HG02678 (cell line): ENCODE measurements around the gene TNFAIP8L2.
"Not testable (repeated sequence)": the region's sequence is repeated elsewhere in the genome, so short reads cannot be mapped to it uniquely, and the experiment has no call there.

Experiments used
- ATAC-seq: cut with Tn5 transposase; IDR thresholded peaks from one replicate; pipeline ENCODE4 v1.9.1; 2021; ENCODE audit warnings: mild to moderate bottlenecking, moderate library complexity; ENCODE audit not compliant: unreplicated experiment

TNFAIP8L2 gene

DNA sequence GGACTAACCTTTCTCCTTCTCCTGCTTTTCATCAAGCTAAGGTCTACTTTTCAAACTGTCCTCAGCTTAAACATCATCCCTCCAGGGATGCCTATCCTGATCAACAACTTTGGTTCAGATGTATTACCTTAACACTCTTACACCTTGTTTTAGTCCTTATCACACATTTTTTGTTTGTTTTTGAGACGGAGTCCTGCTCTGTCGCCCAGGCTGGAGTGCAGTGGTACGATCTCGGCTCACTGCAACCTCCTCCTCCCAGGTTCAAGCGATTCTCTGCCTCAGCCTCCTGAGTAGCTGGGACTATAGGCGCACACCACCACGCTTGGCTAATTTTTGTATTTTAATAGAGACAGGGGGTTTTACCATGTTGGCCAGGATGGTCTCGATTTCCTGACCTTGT, 32.2 kb downstream of the TNFAIP8L2 start:
- ATAC-seq, result not testable (repeated sequence)

DNA sequence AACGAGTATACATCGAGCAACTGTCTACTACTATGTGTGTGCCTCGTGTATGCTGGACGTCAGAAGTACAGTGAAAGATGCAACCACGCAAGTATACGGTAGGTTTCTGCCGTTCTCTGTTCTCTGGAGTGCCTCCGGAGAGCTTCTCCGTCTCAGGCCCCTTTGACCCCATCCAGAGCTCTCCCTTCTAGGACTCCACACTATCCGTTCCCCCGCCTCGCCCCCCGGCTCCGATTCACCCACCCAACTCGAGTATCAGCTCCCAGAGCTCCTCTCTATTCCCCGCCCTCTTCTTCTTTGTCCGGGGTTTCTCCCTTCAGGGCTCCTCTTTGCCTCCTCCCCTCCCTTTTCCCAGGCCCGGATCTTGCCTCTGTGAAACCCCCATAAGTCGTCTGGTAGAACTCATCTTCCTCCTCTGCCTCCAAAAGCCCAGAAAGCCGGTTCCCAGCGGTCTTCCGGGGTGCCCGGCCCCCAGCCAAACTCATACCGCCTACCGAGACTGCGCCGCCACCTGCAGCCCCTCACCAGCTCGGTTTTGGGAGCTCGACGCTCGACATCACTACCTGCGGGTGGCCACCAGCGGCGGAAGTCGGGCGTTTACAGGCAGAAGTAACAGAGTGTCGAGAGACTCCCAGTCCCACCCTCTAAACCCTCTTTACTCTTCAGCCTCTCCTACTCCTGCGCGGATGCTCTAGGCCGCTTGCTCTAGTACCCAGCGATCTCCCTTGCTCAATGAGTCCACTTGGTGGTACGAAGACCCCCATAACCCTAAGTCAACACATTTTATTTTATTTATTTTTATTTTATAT, 33.4 kb downstream of the TNFAIP8L2 start, which contains the start of gene VPS72:
Gene VPS72 (minus strand): TSS at position 561 of the 809 bp plus-strand sequence. CDS start 76 bp downstream, at position 485.
- ATAC-seq, result peak; percentile 89

DNA sequence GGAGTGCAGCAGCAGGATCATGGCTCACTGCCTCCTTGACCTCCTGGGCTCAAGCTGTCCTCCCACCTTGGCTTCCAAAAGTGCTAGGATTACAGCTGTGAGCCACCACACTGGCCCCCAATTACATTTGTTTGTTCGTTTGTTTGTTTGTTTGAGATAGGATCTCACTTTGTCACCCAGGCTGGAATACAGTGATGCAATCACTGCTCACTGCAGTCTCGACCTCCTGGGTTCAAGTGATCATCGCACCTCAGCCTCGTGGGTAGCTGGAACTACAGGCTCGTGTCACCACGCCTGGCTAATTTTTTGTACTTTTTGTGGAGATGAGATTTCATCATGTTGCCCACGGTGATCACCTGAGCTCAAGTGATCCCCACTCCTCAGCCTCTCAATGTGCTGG, 35.6 kb downstream of the TNFAIP8L2 start:
- ATAC-seq, result no peak

DNA sequence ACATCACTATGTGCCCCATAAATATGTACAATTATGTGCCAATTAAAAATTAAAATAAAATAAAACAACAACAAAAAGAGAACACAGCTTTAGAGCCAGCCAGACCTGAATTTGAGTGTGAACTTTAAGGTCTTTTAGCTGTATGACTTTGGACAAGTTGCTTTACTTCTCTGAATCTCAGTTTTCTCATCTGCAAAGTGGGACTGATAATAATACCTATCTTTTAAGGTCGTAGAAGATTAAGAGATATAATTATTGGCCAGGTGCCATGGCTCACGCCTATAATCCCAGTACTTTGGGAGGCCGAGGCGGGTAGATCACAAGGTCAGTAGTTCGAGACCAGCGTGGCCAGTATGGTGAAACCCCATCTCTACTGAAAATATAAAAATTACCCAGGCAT, 36.9 kb downstream of the TNFAIP8L2 start:
- ATAC-seq, result no peak

DNA sequence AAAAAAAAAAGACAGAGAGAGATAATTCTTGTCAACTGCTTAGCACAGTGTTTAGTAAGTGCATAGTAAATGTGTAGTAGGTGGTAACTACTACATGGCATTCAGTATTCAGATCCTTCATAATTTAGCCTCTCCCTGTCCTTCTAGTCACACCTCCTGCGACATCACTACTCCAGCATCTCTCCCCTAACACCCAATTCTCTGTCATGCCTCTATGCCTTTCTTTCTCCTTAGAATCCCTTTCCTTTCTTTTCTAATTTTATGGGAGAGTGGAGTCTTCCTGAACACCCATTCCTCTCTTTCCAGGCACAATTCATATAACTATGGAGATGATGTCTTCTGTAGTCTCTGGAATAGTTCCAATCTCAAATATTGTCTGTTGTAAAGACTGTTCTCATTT, 37.4 kb downstream of the TNFAIP8L2 start:
- no peak for ATAC-seq

DNA sequence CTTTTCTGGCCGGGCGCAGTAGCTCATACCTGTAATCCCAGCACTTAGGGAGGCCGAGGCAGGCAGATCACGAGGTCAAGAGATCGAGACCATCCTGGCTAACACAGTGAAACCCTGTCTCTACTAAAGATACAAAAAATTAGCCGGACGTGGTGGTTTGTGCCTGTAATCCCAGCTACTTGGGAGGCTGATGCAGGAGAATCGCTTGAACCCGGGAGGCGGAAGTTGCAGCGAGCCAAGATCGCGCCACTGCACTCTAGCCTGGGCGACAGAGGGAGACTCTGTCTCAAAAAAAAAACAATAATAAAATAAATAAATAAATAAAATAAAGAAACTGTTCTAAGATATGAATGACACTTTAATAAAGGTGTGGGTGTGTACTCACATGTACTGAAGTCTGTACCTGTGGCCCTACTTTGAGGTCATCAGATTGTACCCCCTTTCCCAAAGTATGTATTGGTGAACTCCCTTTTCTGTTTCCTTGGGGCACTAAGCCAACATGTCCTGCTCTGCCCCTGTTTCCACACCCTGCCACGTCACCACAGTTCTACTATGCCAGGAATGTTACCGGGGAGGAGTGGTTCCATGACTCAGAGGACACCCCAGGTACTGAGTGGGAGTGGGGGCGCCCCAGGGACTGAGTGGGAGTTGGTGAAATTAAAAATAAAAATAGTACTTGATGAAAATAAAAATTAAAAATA, 38.6 kb downstream of the TNFAIP8L2 start:
- not testable (repeated sequence) for ATAC-seq

DNA sequence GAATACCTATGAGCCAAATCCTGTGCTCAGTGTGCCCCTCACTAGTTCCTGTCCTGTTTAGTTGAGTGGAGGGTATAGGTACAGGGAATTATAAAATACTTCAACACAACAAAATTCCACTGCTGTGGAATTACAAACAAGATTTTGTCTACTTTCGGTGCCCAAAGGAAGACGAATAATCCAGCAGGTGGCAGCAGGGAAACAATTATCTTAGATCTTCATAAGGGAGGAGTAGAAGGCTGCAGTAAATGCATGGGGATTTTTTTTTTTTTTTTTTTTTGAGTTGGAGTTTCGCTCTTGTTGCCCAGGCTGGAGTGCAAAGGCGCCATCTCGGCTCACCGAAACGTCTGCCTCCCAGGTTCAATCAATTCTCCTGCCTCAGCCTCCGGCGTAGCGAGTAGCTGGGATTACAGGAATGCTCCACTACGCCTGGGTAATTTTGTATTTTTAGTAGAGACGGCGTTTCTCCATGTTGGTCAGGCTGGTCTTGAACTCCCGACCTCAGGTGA, 39.9 kb downstream of the TNFAIP8L2 start:
- ATAC-seq, result no peak

DNA sequence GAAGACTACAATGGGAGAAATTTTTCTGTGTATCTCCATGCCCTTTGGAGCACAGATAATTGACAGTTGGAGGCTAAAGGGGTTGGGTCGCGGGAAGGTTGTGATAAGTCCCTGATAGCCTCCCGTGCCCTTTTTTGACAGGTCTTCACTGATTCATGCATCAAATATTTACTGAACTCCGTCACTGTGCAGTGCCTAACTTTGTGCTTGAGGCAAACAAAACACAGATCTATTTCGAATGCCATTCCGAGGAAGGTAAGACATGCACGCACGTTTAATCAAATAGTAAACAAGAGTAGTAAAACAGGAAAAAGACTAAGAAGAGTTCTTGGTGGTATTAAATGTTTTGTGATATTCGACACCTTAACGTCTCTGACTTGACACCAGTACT, 41.4 kb downstream of the TNFAIP8L2 start:
- ATAC-seq, result no peak

DNA sequence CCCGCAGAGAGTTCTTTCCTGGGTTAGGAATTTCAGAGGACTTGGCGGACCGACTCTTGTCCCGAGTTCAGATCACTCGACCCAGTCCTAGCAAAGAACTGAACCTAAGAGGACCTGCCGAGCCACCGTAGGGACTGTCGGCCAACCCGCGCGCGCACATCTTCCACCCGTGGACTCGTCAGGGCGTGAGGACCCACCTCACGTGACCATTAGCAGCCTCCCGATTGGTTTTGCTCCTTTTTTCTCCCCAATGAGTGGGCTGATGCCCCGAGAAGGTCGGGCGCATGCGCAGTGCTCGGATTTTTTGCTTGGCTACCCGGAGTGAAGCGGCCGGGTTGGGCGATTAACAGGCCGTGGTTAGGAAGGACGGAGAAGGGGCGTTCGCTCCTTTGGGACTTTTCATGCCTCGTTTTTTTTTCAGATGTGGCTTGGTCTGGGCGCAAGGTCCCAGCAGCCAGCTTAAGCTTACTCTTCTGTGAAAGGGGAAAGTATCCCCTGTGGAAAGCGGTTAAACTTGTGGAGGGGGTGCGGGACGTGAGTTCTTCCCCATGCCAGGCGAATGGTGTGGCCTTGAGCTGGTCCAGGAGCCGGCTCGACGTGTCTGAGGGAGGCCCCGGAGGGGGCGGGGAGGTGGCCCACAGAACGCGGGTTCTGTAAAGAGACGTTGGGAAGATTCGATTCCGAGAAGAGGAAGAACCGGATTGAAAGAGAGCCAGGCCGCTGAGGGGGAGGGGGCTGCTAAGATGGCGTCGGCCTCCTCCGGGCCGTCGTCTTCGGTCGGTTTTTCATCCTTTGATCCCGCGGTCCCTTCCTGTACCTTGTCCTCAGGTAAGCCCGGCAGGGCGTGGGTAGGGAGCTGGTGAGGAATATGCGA, 42.0 kb downstream of the TNFAIP8L2 start, which contains the start of gene PIP5K1A:
Gene PIP5K1A (plus strand): TSS at position 299 of the 874 bp plus-strand sequence. CDS start 445 bp downstream, at position 744.
- ATAC-seq, result peak; percentile 91

DNA sequence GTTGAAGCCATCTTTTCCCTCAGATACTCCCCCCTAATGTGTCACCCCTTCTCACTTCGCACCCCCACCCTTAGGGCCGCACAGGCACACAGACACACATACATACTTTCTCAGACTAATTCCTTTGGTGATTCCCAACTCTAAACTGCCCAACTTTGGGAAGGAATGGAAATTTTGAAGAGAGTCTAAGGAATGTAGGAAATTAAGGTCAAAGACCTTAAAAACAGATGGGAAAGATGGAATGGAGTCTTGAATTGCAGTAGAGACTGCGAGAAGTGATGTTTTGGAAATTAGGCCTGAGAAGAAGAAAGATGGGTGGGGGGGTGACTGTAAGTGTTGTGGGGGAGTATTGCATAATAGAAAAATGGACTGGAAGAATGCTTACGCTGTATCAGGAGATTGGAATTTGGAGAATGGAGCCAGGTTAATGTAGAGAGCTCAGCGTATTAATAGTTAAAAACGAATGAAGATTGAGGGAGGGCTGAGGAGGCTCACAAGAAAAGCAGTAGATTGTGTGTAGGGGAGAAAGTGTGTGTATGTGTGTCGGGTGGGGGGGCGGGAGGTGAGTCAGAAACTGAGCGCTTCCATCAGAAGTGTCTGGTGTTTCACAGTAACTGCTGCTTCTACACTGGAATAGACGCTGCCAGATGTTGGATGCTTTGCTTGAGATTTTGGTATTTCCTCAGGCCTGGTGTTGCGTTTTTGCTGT, 43.6 kb downstream of the TNFAIP8L2 start:
- no peak for ATAC-seq

DNA sequence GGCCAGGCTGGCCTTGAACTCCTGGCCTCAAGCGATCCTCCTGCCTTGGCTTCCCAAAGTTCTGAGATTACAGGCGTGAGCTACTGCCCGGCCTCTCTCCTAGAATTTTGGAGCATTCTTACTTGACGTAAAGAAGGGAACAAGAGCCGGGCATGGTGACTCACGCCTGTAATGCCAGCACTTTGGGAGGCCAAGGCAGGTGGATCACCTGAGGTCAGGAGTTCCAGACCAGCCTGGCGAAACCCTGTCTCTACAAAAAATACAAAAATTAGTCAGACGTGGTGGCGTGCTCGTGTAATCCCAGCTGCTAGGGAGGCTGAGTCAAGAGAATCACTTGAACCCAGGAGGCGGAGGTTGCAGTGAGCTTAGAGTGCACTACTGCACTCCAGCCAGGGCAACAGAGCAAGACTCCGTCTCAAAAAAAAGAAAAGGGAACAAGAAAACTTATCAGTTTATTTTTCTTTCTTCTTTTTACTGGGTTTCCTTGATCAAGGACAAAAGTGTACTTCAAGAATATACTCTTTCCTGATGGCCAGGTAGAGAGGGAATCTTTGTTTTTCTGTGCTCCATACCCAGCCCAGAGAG, 49.0 kb downstream of the TNFAIP8L2 start:
- ATAC-seq, result not testable (repeated sequence)
